ENCODE data around the gene MESP2. TPM values are rescaled to one million over a fixed set of nuclear protein-coding genes. Genes with fewer than 3 reads are reported as not detected.

Gene MESP2
- total RNA-seq, 4 donors from 2014 or later, result 1.1 TPM; not detected in 3

- no peak overlapping the region for H3K4me3 ChIP-seq
- H3K36me3 ChIP-seq, result no peaks in the 10 kb centered on the region
- no peak for DNase-seq (ENCODE audit: low spot score in 2 of 2)
- H3K9me3 ChIP-seq, result no peaks in the 10 kb centered on the region
- 77% methylated on average over 9 of the region's 9 CpGs for WGBS
- peaks cover 15% of the 10 kb centered on the region for H3K27me3 ChIP-seq
- no peak overlapping the region for H3K27ac ChIP-seq
- TF ChIP-seq CTCF (IDR thresholded peaks at IDR 0.05), result no peak
- no peak for TF ChIP-seq POLR2AphosphoS5 (IDR thresholded peaks at IDR 0.05)
- TF ChIP-seq EP300 (IDR thresholded peaks at IDR 0.05), result no peak
- no peak for TF ChIP-seq POLR2A (IDR thresholded peaks at IDR 0.05)
- H3K4me1 ChIP-seq, result peaks cover 14% of the 10 kb centered on the region
Observed at GRCh38 chr15:89746386-89746780, 29.7 kb upstream of the MESP2 start.

- Histone ChIP-seq H3K27me3 (peaks cover 15% of the 10 kb centered on the region), H3K36me3 (no peaks in the 10 kb centered on the region), H3K9me3 (no peaks in the 10 kb centered on the region), H3K4me3 (no peak overlapping the region), H3K27ac (no peak overlapping the region), H3K4me1 (peaks cover 16% of the 10 kb centered on the region)
- WGBS, result 70% methylated on average over 17 of the region's 28 CpGs
- TF ChIP-seq POLR2AphosphoS5 (IDR thresholded peaks at IDR 0.05) (no peak), POLR2A (IDR thresholded peaks at IDR 0.05) (no peak), CTCF (IDR thresholded peaks at IDR 0.05) (no peak), EP300 (IDR thresholded peaks at IDR 0.05) (no peak)
- no peak for DNase-seq (ENCODE audit: low spot score in 2 of 2)
Observed at GRCh38 chr15:89747708-89748682, 28.1 kb upstream of the MESP2 start.

GRCh38 chr15:89749054-89749453 lies 27.1 kb upstream of the MESP2 start:
- no peak for DNase-seq (ENCODE audit: low spot score in 2 of 2)
- Histone ChIP-seq H3K4me1 (peaks cover 16% of the 10 kb centered on the region), H3K9me3 (no peaks in the 10 kb centered on the region), H3K27ac (no peak overlapping the region), H3K4me3 (no peak overlapping the region), H3K36me3 (no peaks in the 10 kb centered on the region), H3K27me3 (peaks cover 15% of the 10 kb centered on the region)
- TF ChIP-seq CTCF (IDR thresholded peaks at IDR 0.05), result no peak
- no peak for TF ChIP-seq POLR2AphosphoS5 (IDR thresholded peaks at IDR 0.05)
- no peak for TF ChIP-seq EP300 (IDR thresholded peaks at IDR 0.05)
- TF ChIP-seq POLR2A (IDR thresholded peaks at IDR 0.05), result no peak
- WGBS, result 89% methylated on average over 7 of the region's 7 CpGs

- 74% methylated on average over 4 of the region's 4 CpGs for WGBS
- DNase-seq (ENCODE audit: low spot score in 2 of 2), result no peak
- H3K9me3 ChIP-seq, result no peaks in the 10 kb centered on the region
- peaks cover 16% of the 10 kb centered on the region for H3K4me1 ChIP-seq
- H3K27ac ChIP-seq, result no peak overlapping the region
- peak overlapping the region; percentile 76 for H3K4me3 ChIP-seq
- H3K36me3 ChIP-seq, result no peaks in the 10 kb centered on the region
- TF ChIP-seq POLR2A (IDR thresholded peaks at IDR 0.05), result no peak
- TF ChIP-seq EP300 (IDR thresholded peaks at IDR 0.05), result no peak
- TF ChIP-seq POLR2AphosphoS5 (IDR thresholded peaks at IDR 0.05), result no peak
- no peak for TF ChIP-seq CTCF (IDR thresholded peaks at IDR 0.05)
- peaks cover 15% of the 10 kb centered on the region for H3K27me3 ChIP-seq
Observed at GRCh38 chr15:89749526-89749925, 26.6 kb upstream of the MESP2 start.

- no peak for DNase-seq (ENCODE audit: low spot score in 2 of 2)
- H3K4me3 ChIP-seq, result peak overlapping the region; percentile 76
- WGBS, result no CpG with 5 or more reads among the region's 41 CpGs
- no peak overlapping the region for H3K27ac ChIP-seq
- H3K4me1 ChIP-seq, result peaks cover 16% of the 10 kb centered on the region
- H3K9me3 ChIP-seq, result no peaks in the 10 kb centered on the region
- TF ChIP-seq CTCF (IDR thresholded peaks at IDR 0.05) (no peak), EP300 (IDR thresholded peaks at IDR 0.05) (no peak), POLR2AphosphoS5 (IDR thresholded peaks at IDR 0.05) (no peak), POLR2A (IDR thresholded peaks at IDR 0.05) (no peak)
- H3K36me3 ChIP-seq, result no peaks in the 10 kb centered on the region
- H3K27me3 ChIP-seq, result peaks cover 13% of the 10 kb centered on the region
Observed at GRCh38 chr15:89749951-89750559, 26.1 kb upstream of the MESP2 start.
